ENCODE data around the gene ELMO1. TPM values are rescaled to one million over a fixed set of nuclear protein-coding genes. Genes with fewer than 3 reads are reported as not detected.

Gene ELMO1
- total and polyA plus RNA-seq, 4 donors = 6.7 to 51.5 (median 14.8) TPM

DNA sequence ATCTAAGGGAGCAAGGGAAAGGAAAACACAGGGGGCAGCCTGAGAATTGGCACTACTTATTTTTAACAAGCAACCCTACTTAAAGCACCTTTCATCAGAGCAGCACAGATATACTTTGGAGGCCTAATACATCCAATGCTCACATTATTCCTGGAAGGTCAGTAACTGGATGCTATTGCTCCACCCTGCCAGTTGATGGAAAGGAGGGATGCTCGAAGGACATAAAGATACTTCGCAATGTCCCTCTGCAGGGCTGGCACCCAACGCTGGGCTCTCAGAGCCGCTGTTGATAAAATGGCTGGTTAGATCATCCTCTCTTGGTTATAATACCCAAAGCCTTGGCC, 416.4 kb downstream of the ELMO1 start:
- peaks cover 0 to 2% (median 0%) of the 10 kb centered on the region in 4 donors for H3K36me3 ChIP-seq (ENCODE audit: control insufficient read depth in 4 of 4, insufficient read depth in 3 of 4, low read depth in 1 of 4, low read length in 3 of 4)
- H3K9me3 ChIP-seq (ENCODE audit: control insufficient read depth in 4 of 4, low read length in 3 of 4) = no peaks in the 10 kb centered on the region
- no peaks in the 10 kb centered on the region for H3K4me1 ChIP-seq (ENCODE audit: control insufficient read depth in 4 of 4, insufficient read depth in 4 of 4, low read length in 3 of 4)
- H3K4me3 ChIP-seq (ENCODE audit: low read depth in 1 of 3, low read length in 3 of 3) = no peak overlapping the region
- H3K27me3 ChIP-seq (ENCODE audit: control insufficient read depth in 4 of 4, insufficient read depth in 4 of 4, low read length in 3 of 4) = no peaks in the 10 kb centered on the region
- DNase-seq (ENCODE audit: low spot score) = no peak
- TF ChIP-seq, protein P1, sequence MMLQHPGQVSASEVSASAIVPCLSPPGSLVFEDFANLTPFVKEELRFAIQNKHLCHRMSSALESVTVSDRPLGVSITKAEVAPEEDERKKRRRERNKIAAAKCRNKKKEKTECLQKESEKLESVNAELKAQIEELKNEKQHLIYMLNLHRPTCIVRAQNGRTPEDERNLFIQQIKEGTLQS (IDR thresholded peaks at IDR 0.05) = no peak
- TF ChIP-seq HNF4G (IDR thresholded peaks at IDR 0.05) (no peak), HNF4A (conservative IDR thresholded peaks at IDR 0.05) (no peak), GABPA (IDR thresholded peaks at IDR 0.05 in 1 of 2, conservative IDR thresholded peaks at IDR 0.05 in 1 of 2) (no peak), NR2F2 (IDR thresholded peaks at IDR 0.05) (no peak), FOXA2 (IDR thresholded peaks at IDR 0.05) (no peak), RAD21 (IDR thresholded peaks at IDR 0.05) (no peak), MAX (IDR thresholded peaks at IDR 0.05) (no peak), CTCF (IDR thresholded peaks at IDR 0.05; ENCODE audit: low read depth, low read length, missing input control) (no peak)
- TF ChIP-seq, protein P2, sequence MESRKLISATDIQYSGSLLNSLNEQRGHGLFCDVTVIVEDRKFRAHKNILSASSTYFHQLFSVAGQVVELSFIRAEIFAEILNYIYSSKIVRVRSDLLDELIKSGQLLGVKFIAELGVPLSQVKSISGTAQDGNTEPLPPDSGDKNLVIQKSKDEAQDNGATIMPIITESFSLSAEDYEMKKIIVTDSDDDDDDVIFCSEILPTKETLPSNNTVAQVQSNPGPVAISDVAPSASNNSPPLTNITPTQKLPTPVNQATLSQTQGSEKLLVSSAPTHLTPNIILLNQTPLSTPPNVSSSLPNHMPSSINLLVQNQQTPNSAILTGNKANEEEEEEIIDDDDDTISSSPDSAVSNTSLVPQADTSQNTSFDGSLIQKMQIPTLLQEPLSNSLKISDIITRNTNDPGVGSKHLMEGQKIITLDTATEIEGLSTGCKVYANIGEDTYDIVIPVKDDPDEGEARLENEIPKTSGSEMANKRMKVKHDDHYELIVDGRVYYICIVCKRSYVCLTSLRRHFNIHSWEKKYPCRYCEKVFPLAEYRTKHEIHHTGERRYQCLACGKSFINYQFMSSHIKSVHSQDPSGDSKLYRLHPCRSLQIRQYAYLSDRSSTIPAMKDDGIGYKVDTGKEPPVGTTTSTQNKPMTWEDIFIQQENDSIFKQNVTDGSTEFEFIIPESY (IDR thresholded peaks at IDR 0.05) = no peak
- 97% methylated on average over 4 of the region's 4 CpGs for WGBS
- H3K27ac ChIP-seq (ENCODE audit: low read depth in 1 of 2, low read length in 2 of 2) = peak overlapping the region in 1 of 2 donors; percentile 66
- H3K9ac ChIP-seq (ENCODE audit: low read depth in 1 of 2, low read length in 2 of 2) = no peak overlapping the region

DNA sequence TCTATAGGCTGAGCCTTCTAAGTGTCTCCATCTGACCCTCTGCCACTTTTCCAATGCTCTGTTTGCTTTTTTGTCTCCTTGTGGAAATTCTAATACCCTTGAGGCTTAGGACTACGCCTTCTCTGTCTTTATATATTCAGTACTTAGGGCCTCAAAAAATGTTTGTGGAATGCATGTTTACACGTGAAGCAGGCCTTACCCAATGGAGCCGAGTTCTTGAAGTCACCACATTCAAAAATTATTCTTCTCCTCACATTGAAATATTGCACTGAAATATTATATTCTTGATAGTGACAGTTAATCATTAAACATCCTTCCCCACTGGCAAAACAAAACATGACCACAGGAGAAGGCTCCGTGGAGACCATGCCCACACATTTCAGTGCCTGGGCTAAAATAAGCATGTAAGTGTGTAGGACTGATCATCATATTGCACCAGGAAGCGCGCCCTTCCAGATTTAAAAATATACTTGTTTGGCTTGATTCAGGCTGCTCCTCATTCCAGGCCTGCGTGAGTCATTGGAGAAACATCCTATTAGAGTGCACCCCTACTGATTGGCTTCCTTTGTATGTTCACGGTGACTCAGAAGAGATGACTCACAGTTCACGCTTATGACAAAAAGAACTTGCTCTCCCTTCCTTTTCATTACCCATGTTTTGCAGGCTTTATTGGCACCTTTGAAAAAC, 416.9 kb downstream of the ELMO1 start:
- DNase-seq (ENCODE audit: low spot score) = no peak
- WGBS = 64% methylated on average over 9 of the region's 9 CpGs
- no peaks in the 10 kb centered on the region for H3K27me3 ChIP-seq (ENCODE audit: control insufficient read depth in 4 of 4, insufficient read depth in 4 of 4, low read length in 3 of 4)
- peaks cover 0 to 2% (median 0%) of the 10 kb centered on the region in 4 donors for H3K36me3 ChIP-seq (ENCODE audit: control insufficient read depth in 4 of 4, insufficient read depth in 3 of 4, low read depth in 1 of 4, low read length in 3 of 4)
- H3K27ac ChIP-seq (ENCODE audit: low read depth in 1 of 2, low read length in 2 of 2) = peak overlapping the region in 1 of 2 donors; percentile 66
- no peak overlapping the region for H3K4me3 ChIP-seq (ENCODE audit: low read depth in 1 of 3, low read length in 3 of 3)
- no peak overlapping the region for H3K9ac ChIP-seq (ENCODE audit: low read depth in 1 of 2, low read length in 2 of 2)
- H3K4me1 ChIP-seq (ENCODE audit: control insufficient read depth in 4 of 4, insufficient read depth in 4 of 4, low read length in 3 of 4) = no peaks in the 10 kb centered on the region
- H3K9me3 ChIP-seq (ENCODE audit: control insufficient read depth in 4 of 4, low read length in 3 of 4) = no peaks in the 10 kb centered on the region
- TF ChIP-seq YY1 (IDR thresholded peaks at IDR 0.05) (no peak), EGR1 (IDR thresholded peaks at IDR 0.05; ENCODE audit: low read depth in 2 of 2) (no peak), HNF4G (IDR thresholded peaks at IDR 0.05) (no peak), JUND (IDR thresholded peaks at IDR 0.05) (peak; percentile 99 to 100), MAX (IDR thresholded peaks at IDR 0.05) (no peak), SP1 (IDR thresholded peaks at IDR 0.05) (peak; percentile 42), FOXA1 (IDR thresholded peaks at IDR 0.05) (no peak), RXRA (IDR thresholded peaks at IDR 0.05) (peak in 1 of 2 donors; percentile 29), TAF1 (conservative IDR thresholded peaks at IDR 0.05) (no peak), HNF4A (conservative IDR thresholded peaks at IDR 0.05) (no peak), CTCF (IDR thresholded peaks at IDR 0.05; ENCODE audit: low read depth, low read length, missing input control) (no peak), FOXA2 (IDR thresholded peaks at IDR 0.05) (no peak), NR2F2 (IDR thresholded peaks at IDR 0.05) (no peak), GABPA (IDR thresholded peaks at IDR 0.05 in 1 of 2, conservative IDR thresholded peaks at IDR 0.05 in 1 of 2) (no peak)
- TF ChIP-seq, protein P2 (IDR thresholded peaks at IDR 0.05) = no peak
- TF ChIP-seq, protein P1 (IDR thresholded peaks at IDR 0.05) = peak; percentile 55

Data from liver (tissue), 9 donors.